H7 (cell line): ENCODE measurements around the gene APBB2. TPM values are rescaled to one million over a fixed set of nuclear protein-coding genes. Genes with fewer than 3 reads are reported as not detected.
"Not testable (repeated sequence)": the region's sequence is repeated elsewhere in the genome, so short reads cannot be mapped to it uniquely, and the experiment has no call there.

Source experiments
- DNase-seq: peaks from one replicate; pipeline ENCODE4 v3.0.0; 2012
- H3K27me3 ChIP-seq: 2 replicates; pipeline ENCODE4 v1.6.0; 2011; ENCODE audit warnings: mild to moderate bottlenecking, low read length; ENCODE audit not compliant: control insufficient read depth, insufficient read depth
- H3K36me3 ChIP-seq: replicated peaks from 2 replicates; pipeline ENCODE4 v1.5.1; 2011; ENCODE audit warnings: low read length; ENCODE audit not compliant: control insufficient read depth, insufficient read depth
- H3K4me3 ChIP-seq: 2 replicates; pipeline ENCODE4 v1.5.1; 2011; ENCODE audit warnings: low read depth, mild to moderate bottlenecking, control low read depth, low read length, moderate library complexity; ENCODE audit not compliant: insufficient read depth
- total RNA-seq: library from RNA; depleted of rRNA; stranded (reverse); fragments of >200 nt; shearing (Covaris generic); gene quantifications from 2 replicates; pipeline ENCODE4 v1.2.3, GENCODE V29; 2014

Gene APBB2
- total RNA-seq, 1 experiment from 2014 or later, result 33.4 TPM

DNA sequence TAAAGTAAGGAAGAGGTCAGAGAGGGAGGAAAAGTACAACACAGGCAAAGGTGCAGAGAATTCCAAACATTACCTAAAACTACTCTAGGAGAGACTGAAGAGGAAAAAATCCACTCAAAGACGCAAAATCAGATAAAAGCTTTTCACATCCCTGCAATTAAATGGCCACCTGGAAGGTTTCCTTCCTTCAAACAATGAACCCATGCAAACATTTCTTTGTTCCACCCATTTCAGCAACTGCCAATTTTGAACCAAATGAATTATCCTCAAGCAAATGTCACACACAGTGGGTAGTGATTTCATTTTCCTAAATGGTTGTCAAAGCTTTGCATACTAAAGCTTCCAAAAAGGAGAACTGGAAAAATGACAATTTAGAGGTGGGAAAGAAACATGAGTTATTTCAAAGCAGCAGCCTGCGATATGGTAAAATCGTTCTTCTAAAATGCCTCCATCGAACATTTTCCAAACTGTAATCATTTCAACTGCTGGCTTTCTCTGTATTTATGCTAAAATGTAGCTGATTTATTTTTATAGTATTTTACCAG is 45.0 kb downstream of the APBB2 start:
- no peaks in the 10 kb centered on the region for H3K27me3 ChIP-seq
- no peak for DNase-seq
- no peaks in the 10 kb centered on the region for H3K36me3 ChIP-seq
- H3K4me3 ChIP-seq, result no peak overlapping the region

DNA sequence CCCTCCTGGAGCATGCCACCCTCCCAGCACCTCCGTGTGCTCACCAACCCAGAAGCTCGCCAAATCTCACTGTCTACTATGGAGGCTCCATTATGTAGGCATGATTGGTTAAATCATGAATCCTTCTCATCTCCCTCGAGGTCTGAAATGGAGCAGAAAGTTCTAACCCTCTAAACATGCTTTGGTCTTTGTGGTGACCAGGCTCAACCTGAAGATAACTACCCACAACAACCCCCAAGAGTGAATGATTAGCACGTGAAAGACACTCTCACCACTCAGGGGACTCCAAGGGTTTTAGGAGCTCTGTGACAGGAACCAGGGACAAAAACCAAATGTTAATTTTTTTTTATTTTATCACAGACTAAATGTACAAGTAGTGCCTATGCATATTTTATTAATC is 47.2 kb downstream of the APBB2 start:
- Histone ChIP-seq H3K4me3 (no peak overlapping the region), H3K27me3 (no peaks in the 10 kb centered on the region), H3K36me3 (no peaks in the 10 kb centered on the region)
- no peak for DNase-seq

DNA sequence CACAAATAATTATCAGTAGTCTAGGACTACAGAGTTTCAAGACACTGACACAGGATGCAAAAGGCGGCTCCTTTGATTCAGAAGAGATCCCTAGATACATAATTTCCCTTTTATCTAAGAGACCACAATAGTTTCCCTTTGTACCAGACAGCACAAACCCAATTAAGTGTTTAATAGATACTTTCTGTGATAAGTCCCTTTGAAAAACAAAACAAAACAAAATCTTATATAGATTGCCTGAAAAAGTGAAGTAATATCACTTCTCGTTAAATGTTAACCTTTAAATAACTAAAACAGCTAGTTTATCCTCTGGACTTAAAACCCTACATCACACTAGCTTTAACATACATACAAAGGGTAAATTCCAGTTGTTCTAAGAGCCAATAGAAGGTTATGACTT is 49.9 kb downstream of the APBB2 start:
- Histone ChIP-seq H3K36me3 (no peaks in the 10 kb centered on the region), H3K27me3 (no peaks in the 10 kb centered on the region), H3K4me3 (no peak overlapping the region)
- DNase-seq, result no peak

DNA sequence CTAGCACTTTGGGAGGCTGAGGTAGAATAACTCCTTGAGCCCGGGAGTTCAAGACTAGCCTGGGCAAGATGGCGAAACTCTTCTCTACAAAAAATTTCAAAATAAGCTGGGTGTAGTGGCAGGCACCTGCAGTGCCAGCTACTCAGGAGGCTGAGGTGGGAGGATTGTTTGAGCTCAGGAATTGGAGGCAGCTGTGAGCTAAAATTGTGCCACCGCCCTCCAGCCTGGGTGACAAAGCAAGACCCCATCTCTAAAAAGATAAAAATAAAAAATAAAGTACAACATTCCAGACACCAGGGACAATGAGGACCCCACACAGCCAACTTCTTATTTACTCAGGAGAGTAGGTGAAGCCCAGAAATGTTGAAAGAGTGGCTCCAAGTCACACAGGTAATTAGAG is 53.0 kb downstream of the APBB2 start:
- no peak for DNase-seq
- no peaks in the 10 kb centered on the region for H3K36me3 ChIP-seq
- H3K27me3 ChIP-seq, result no peaks in the 10 kb centered on the region
- no peak overlapping the region for H3K4me3 ChIP-seq

DNA sequence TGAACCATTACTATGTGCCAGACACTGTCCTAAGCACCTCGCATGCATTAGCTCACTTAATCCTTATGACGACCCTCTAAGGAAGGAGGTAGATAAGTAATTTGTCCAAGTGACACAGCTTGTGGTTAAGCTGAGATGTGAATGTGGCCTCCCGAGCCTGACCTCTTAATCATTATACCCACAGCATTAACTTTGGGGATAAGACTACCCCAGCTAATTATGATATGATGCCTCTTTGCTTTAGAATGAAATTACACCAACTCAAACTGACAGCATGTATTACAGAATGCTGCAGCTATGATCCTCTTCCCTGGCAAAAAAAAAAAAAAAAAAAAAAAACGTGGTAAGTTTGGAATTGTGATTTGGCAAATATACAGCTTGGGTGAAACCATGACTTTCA is 53.5 kb downstream of the APBB2 start:
- DNase-seq, result no peak
- H3K4me3 ChIP-seq, result no peak overlapping the region
- no peaks in the 10 kb centered on the region for H3K36me3 ChIP-seq
- H3K27me3 ChIP-seq, result no peaks in the 10 kb centered on the region

DNA sequence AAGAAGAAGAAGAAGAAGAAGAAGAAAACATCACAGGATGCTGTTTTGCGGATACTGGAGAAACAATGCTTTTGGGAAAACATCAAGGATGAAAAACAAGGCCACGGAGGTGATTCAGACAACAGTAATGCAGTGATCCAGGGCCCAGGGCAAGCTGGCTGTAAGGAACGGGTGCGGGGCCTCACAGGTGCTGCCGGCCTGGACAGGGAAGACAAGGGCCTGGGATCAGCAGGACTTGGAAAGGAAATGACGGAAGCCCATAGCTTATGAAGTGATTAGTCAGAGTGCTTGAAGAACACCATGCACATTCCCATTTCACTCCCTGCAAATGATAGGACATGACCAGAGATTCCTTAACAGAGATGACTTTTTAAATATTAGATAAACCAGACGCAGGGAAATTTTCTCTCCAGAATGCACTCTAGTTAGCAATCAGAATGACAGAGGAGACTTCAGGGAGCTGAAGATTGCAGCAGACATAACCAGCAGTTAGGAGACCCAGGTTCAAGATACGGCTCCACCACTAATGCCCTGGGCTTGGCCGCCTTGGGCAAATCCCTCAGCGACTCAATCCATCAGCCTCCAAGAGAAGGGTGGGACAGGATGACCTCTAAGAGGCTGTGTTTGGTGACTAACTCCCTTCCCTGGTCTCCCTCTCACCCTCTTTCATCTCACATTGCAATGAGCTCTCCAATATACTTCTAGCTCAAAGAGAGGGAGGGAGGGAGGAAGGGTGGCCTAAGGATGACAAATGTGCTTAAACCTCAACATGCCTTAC is 54.1 kb downstream of the APBB2 start:
- Histone ChIP-seq H3K4me3 (no peak overlapping the region), H3K27me3 (no peaks in the 10 kb centered on the region), H3K36me3 (no peaks in the 10 kb centered on the region)
- DNase-seq, result no peak

DNA sequence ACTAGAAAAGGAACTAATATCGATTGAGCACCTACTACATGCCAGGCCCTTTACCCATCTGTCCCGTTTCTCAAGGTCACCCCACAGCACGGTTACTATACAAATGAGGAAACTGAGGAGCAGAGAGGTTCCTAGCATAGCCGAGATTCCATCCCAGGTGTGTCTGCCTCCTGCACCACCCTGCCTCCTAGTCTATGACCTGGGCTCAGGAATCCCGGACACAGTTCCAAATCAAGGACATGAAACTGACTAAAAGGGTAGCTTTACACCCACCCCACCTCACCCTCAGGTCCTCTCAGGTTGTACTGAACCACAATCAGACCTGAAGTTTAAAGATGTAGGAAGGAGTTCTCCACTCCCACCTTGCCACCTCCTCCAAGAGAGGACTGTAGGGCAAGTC is 55.6 kb downstream of the APBB2 start:
- H3K4me3 ChIP-seq, result no peak overlapping the region
- DNase-seq, result no peak
- no peaks in the 10 kb centered on the region for H3K27me3 ChIP-seq
- H3K36me3 ChIP-seq, result no peaks in the 10 kb centered on the region

DNA sequence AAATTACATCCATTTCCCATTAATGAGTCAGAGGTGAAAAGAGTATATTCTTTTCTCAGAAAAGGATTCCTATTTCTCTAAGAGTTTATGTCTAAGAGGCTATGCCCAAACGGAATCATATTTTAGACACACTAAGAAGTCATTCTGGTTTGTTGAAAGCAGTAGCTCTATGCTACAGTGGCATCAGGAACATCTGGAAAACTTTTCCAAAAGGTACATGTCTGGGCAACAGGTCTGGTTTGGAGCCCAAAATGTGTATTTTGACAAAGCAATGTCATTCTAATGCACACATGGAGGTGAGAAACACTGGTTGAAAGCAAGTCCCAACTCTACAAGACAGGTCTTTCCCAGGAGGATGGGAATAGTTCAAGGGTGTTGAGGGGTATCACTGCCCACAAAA is 56.1 kb downstream of the APBB2 start:
- no peak for DNase-seq
- Histone ChIP-seq H3K4me3 (no peak overlapping the region), H3K27me3 (no peaks in the 10 kb centered on the region), H3K36me3 (no peaks in the 10 kb centered on the region)

DNA sequence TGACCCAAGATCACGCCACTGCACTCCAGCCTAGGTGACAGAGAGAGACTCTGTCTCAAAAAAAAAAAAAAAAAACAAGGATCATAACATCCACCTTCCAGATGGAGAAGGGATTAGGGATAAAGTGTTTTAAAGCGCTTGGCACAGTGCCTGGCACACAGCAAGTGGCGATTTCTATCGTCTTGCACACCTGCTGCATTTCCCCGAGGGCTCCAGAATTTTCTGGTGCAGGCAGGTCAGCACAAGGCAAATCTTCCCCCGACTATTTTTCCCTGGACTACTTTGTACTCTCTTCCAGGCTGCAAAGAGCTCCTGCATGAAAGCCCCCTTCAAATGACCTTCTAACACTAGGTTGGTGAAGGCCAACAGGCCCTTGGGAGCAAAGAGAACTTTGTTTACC is 57.3 kb downstream of the APBB2 start:
- no peak for DNase-seq
- no peaks in the 10 kb centered on the region for H3K36me3 ChIP-seq
- no peak overlapping the region for H3K4me3 ChIP-seq
- no peaks in the 10 kb centered on the region for H3K27me3 ChIP-seq

DNA sequence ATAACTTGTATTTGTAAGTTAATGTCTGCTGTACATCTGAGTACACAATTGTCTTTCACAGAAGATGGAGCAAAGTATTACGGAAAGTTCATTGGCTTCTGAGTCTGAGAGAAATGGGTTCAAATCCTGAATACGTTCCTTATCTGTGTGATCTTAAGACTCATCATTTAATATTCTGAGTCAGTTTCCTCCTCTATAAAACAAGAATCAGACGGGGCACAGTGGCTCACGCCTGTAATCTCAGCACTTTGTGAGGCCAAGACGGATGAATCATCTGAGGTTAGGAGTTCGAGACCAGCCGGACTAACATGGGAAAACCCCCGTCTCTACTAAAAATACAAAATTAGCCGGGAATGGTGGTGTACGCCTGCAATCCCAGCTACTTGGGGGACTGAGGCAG is 57.8 kb downstream of the APBB2 start:
- Histone ChIP-seq H3K36me3 (no peaks in the 10 kb centered on the region), H3K4me3 (no peak overlapping the region), H3K27me3 (no peaks in the 10 kb centered on the region)
- no peak for DNase-seq

DNA sequence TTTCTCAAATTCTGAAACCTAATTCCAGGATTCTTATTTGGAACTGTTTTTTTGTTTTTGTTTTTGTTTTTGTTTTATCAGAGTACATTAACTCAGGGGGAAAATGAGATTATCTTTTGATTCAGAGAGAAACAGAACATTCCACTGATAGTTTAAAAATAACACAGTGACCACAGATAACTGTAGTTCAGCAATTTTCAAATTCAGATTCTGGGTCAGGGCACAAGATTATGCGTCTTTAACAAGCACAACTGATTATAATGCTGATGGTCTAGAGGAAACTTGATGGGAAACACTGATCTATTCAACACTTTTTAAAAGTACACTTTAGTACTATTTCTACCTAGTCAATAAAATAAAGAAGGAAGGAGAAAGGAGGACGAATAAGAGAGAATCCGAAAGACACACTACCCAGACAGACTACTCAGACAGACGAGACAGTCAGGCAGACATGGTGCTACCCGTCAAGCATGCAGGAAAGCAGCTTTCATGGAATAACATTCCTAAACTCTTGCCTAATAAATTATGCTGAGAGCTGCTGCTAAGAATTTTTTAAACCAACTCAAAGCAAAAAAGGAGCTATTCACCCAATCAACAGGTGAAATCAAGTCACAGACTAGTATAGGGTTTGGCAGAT is 59.0 kb downstream of the APBB2 start:
- Histone ChIP-seq H3K4me3 (no peak overlapping the region), H3K27me3 (no peaks in the 10 kb centered on the region), H3K36me3 (no peaks in the 10 kb centered on the region)
- no peak for DNase-seq

DNA sequence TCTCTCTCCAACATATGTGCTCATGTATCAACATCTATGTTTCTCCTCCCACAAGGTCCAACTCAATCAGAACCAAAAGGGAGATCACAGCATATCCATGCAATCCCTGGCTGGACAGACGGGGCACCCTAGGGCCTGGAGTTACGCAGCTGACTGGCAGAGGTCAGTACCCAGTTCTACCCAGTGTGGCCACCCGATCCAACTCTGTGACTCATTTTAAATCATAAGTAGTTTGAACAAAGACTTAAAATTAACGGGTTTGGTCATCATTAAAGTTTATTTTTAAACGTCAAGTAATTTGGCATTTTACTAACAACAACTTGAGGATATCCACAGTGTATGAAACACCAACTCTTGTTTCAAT is 59.5 kb downstream of the APBB2 start:
- no peaks in the 10 kb centered on the region for H3K27me3 ChIP-seq
- H3K36me3 ChIP-seq, result no peaks in the 10 kb centered on the region
- no peak for DNase-seq
- H3K4me3 ChIP-seq, result no peak overlapping the region

DNA sequence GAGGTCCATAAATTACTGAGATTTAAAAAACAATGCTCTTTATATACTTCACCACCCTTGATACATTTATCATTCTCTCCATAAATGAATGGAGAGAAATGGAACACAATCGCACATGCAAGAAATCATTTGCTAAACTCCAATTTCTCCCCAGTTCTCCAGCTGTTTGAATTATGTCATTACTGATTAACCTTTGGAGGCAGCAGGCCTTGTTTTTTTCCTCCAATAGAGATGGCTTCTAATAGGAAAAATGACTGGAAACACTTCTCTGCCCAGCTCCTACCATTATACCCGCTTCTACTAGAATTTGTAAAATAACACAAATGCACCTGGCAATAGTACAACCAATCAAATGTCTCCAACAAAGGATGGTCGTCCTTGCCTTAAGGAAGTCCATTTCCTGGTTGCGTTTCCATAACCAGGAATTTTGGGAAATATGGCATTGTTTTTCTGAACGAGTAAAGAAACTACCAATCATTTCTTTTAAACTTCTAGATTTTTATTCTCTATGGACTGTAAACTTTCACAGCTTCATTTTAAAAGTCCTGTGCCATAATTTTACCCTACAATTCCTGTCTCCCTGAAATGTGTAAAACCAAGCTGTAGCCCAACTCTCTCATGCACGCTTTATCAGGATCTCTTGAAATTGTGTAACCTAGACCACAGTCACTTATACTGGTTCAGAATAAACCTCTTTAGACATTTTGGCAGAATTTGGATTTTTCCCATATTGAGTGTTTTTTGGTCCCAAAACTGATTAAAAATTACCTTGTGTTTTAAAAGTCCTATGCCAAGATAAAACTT is 60.1 kb downstream of the APBB2 start:
- no peak for DNase-seq
- Histone ChIP-seq H3K27me3 (no peaks in the 10 kb centered on the region), H3K36me3 (no peaks in the 10 kb centered on the region), H3K4me3 (no peak overlapping the region)

DNA sequence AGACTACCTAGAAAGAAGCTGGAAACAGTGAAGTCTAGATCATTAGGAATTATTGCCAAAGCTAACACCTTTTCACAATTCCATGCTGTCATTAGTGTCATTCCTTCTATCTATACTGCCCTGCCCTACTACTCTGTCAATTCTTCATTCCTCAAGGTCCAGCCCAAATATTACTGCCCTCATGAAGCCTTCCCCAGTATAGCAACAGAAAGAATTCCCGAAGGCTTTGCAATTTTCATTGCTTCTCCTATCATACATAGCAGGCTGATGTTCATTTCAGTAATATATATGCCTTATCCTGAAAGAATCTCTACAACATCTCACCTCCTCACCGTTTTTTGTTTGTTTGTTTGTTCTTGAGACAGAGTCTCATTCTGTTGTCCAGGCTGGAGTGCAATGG is 63.9 kb downstream of the APBB2 start:
- DNase-seq, result no peak
- H3K4me3 ChIP-seq, result no peak overlapping the region
- H3K36me3 ChIP-seq, result no peaks in the 10 kb centered on the region
- H3K27me3 ChIP-seq, result no peaks in the 10 kb centered on the region

DNA sequence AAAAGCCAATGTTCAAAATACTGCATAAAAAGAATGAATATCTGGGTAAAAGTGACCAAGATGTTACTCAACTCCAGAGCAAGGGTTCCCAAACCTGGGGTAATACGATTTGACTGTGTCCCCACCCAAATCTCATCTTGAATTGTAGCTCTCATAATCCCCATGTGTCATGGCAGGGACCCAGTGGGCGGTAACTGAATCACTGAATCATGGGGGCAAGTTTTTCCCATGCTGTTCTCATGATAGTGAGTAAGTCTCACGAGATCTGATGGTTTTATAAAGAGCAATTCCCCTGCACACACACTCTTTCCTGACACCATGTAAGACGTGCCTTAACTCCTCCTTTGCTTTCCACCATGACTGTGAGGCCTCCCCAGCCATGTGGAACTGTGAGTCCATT is 64.8 kb downstream of the APBB2 start:
- not testable (repeated sequence) for DNase-seq, H3K4me3 ChIP-seq, H3K36me3 ChIP-seq, H3K27me3 ChIP-seq
